Measurements from ENCODE around the gene PTPN14.

Gene PTPN14

GRCh38 chr1:214473862-214474261, 77.5 kb downstream of the PTPN14 start:
- DNase-seq: no peak

- no peak for DNase-seq
Measured at GRCh38 chr1:214473387-214473786, 78.0 kb downstream of the PTPN14 start.

- no peak for DNase-seq
Measured at GRCh38 chr1:214472364-214472763, 79.0 kb downstream of the PTPN14 start.

GRCh38 chr1:214471458-214471857, 79.9 kb downstream of the PTPN14 start:
- DNase-seq: no peak

- no peak for DNase-seq
Measured at GRCh38 chr1:214470132-214470531, 81.3 kb downstream of the PTPN14 start.

- no peak for DNase-seq
Measured at GRCh38 chr1:214469290-214469689, 82.1 kb downstream of the PTPN14 start.

- no peak for DNase-seq
Measured at GRCh38 chr1:214467078-214467585, 84.3 kb downstream of the PTPN14 start.

GRCh38 chr1:214466403-214467077, 84.9 kb downstream of the PTPN14 start:
- DNase-seq: no peak

- DNase-seq: no peak
Measured at GRCh38 chr1:214464445-214465287, 86.7 kb downstream of the PTPN14 start.

- no peak for DNase-seq
Measured at GRCh38 chr1:214463596-214463995, 87.8 kb downstream of the PTPN14 start.

GRCh38 chr1:214462882-214463281, 88.5 kb downstream of the PTPN14 start:
- no peak for DNase-seq

GRCh38 chr1:214461305-214461704, 90.1 kb downstream of the PTPN14 start:
- DNase-seq: no peak

- no peak for DNase-seq
Measured at GRCh38 chr1:214460304-214460916, 91.0 kb downstream of the PTPN14 start.

GRCh38 chr1:214459895-214460294, 91.5 kb downstream of the PTPN14 start:
- no peak for DNase-seq

- DNase-seq: no peak
Measured at GRCh38 chr1:214458541-214458940, 92.9 kb downstream of the PTPN14 start.

- DNase-seq: no peak
Measured at GRCh38 chr1:214455971-214456867, 95.2 kb downstream of the PTPN14 start.

- no peak for DNase-seq
Measured at GRCh38 chr1:214455479-214455878, 95.9 kb downstream of the PTPN14 start.

GRCh38 chr1:214454569-214455396, 96.6 kb downstream of the PTPN14 start:
- DNase-seq: no peak

- DNase-seq: no peak
Measured at GRCh38 chr1:214453109-214453722, 98.2 kb downstream of the PTPN14 start.

- DNase-seq: no peak
Measured at GRCh38 chr1:214452152-214452784, 99.1 kb downstream of the PTPN14 start.

- DNase-seq: no peak
Measured at GRCh38 chr1:214451596-214451995, 99.8 kb downstream of the PTPN14 start.

Data from CD4-positive, alpha-beta T cell treated with Interleukin-1 beta for 1 hour (primary cell).